OCI-LY3 (cell line): Measurements from ENCODE around the gene LRRC8E.

Source experiments
- CTCF ChIP-seq: fragments of 200-600, 300-600 bp; sonication (generic); IDR thresholded peaks from 2 replicates; pipeline ENCODE4 v1.5.1; 2014; ENCODE audit warnings: antibody characterized with exemption, low read length, low read depth
- EZH2phosphoT487 ChIP-seq: fragments of 200-600 bp; shearing (Covaris generic); IDR thresholded peaks from 2 replicates; pipeline ENCODE4 v1.6.1; 2018; ENCODE audit warnings: antibody characterized with exemption, mixed run types, low read depth

DNA sequence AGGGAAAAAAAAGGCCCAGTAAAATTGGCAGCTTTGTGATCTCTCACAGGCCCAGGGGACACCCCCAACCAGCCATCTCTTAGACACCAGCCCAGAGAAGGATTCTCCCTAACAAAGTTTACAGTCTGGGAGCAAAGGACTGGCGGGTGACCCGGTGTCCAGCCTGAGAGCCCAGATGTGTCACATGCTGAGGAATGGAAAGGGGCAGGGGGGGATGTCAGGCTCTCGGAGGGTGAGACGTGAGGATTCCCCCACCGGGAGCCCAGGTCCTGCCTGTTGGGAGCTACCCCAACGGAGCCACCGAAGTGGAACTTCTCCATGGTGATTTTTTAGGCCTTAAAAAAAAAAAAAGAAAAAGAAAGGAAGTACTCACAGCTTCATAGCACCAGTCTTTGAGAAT lies 42.5 kb downstream of the LRRC8E start:
- TF ChIP-seq CTCF (no peak), EZH2phosphoT487 (no peak)
